ENCODE data around the gene C18orf32.

- no peak for TF ChIP-seq CTCF (IDR thresholded peaks at IDR 0.05)
- no peak for TF ChIP-seq POLR2A (IDR thresholded peaks at IDR 0.05)
These were observed 5.7 kb downstream of the C18orf32 start for GRCh38 chr18:49481317-49481716.

All from right lobe of liver (tissue), 4 donors.